GM18526 (cell line): Measurements from ENCODE around the gene TMPRSS5.

Source experiments
- POLR2A ChIP-seq: IDR thresholded peaks from 3 replicates; pipeline ENCODE4 v1.6.1; 2011; ENCODE audit not compliant: insufficient read length; ENCODE audit errors: extremely low read depth

The TMPRSS5 gene

DNA sequence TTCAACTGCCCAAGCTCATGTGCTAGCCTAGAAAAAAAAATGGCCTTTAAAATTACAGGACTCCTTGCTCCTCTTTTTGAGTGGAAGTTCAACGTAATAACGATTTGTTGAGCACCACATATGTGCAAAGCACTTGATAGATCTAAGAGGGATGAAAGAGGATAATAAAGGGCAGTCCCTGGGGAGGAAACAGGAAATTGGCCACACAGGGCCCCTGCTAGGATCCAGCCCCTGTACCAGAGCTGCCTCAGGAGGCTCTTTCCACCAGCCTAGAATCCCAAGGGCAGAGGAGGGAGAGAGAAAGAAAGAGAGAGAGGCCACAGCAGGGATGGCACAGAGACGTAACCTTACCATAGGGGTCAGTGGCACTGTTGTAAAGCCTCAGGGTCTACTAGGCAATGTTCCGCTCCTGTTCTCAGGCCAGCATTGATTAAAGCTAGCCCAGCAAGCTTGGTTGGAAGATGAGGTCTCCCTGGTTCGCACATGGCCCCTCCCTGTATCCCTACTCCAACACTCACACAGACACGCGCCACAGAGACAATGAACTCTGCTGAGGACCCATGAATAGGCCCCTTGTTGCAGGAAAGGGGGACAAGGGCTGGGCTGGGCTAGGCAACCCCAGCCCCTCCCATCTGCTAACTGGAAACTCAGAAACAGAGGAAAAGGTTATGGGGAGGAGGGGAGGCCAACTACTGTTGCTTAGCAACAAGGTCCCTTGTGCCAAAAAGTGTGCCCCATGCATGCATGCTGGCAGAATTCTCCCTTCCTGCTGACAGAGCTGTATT lies at the start of gene TMPRSS5:
Gene TMPRSS5 (minus strand): TSS at position 438 of the 785 bp plus-strand sequence. CDS start 84 bp downstream, at position 354.
- no peak for TF ChIP-seq POLR2A

DNA sequence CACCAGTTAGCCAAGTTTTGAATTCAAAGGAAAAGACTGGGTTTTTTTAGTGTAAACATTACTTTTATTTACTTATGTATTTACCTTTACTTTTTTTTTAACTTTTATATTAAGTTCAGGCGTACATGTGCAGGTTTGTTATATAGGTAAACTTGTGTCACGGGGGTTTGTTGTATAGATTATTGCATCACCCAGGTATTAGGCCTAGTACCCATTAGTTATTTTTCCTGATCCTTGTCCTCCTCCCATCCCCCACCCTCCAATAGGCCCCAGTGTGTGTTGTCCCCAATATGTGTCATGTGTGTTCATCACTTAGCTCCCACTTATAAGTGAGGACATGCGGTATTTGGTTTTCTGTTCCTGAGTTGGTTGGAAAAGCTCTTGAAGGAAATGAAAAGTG lies 46.8 kb upstream of the TMPRSS5 start:
- TF ChIP-seq POLR2A, result no peak

DNA sequence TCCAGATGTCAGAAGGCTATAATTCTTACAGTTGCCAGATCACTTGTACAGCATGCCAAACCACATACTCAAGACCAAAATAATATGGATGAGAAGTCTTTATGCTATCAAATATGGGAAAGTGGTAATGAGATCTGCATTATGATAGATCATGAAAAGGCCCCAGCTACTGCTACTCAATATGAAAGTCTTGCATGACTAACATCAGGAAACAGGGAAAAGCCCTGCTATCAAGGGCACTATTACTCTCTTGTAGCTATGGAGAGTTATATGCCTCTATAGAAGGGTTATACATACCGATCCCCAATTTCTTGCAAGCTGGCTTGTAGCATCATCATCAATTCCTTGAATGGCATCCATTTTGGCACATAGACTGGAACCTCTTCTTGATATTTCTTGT lies 30.2 kb upstream of the TMPRSS5 start:
- no peak for TF ChIP-seq POLR2A

DNA sequence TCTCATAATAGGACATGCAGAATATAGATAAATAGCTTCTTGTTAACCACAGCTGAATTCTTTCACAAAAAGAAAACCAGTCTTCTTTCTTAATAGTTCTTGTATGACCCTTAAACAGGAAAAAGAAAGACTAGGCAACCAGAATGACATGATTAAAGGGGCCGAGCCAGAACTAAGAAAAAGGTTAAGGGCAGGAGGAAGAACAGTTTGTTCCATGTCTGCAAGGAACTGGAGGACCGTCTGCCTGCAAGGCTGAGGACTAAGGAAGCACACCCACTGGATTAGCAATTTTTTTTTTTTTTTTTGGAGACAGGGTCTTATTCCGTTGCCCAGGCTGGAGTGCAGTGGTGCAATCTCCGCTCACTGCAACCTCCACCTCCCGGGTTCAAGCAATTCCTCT lies 26.0 kb upstream of the TMPRSS5 start:
- no peak for TF ChIP-seq POLR2A

DNA sequence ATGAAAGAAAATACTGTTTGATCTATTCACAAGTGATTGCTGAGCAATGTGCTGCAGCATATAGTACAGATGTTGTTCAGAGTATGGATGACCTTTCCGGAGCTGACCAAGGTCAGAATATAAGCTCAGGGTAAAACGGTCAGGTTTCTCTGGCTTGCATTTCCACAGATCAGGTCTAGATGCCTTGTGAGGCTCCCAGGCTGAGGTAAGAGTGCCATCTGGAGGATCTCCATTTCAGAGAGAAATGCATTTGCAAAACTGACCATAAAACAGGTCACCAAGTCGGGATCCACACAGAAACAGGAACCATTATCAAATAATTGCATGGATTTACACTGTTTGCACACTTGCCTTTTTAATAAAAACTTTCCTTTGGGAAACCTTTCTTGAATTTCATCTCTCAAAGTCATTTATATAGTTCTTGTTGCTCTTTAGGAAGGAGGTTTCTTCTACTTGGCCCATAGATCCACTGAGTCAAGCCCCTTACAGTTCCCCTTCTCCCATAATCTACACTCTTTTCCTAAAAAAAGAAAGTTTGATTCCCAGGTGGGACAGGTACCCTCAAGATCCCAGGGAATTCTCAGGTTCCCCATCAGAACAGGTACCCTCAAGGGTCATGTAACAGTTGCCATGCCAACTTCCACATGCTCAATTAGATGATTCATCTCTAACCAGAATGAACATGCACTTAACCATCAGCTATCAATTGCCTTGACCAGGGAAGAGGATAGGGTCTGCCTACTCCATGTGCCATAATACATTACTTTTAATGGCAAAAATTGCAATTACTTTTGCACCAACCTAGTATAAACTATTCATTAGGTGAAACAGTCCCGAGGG lies 25.0 kb upstream of the TMPRSS5 start:
- no peak for TF ChIP-seq POLR2A

DNA sequence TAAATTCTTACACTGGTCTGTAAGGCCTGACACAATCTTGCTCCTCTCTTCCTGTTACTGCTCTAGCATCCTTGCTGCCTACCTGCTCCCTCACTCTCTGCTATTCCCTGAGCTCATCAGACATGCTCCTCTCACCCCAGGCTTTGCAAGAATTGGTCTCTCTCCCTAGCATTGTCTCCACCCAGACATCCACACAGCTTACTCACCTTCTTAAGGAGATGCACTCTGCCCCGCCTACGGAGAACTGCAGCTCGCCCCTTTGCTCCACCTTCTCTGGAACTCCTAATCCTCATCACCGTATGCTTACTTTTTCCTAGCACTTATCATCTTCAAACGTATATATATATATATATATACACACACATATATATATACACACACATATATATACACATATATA lies 23.3 kb upstream of the TMPRSS5 start:
- no peak for TF ChIP-seq POLR2A

DNA sequence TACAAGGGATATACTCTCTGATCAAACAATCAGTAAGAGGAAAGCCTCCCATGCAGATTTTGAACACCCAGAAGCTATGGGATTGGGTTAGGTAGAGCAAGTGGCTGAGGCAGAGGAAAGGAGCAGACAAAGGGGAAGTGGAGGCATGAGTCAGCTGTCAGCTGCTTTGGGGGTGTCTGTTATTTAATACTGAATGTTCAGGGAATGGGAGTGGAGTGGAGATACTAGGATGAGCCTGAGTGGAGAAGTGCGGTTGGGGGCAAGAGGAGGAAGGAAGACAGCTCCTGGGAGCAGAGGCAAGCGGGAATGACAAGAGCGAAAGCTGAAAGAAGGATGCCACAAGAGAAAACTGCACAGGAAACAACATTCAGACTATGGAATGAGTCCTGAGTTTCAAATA lies 22.7 kb upstream of the TMPRSS5 start:
- no peak for TF ChIP-seq POLR2A

DNA sequence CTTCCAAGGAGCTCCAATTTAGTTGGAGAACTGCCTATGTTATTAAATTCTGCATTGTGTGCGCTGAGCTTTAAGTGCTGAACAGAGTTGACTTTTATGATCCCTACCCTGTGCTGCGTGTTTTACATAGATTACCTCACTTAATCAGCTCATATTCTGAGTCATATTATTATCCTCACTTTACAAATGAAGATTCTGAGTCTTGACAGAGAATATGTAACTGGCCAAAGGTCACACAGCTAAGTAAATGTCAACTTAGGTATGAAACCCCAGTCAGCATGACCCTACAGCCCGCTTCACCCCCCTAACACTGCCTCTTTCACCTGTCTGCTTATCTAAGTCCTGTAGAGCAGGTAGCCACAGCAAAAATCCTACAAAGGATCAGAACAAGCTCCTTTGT lies 19.8 kb upstream of the TMPRSS5 start:
- TF ChIP-seq POLR2A, result no peak

DNA sequence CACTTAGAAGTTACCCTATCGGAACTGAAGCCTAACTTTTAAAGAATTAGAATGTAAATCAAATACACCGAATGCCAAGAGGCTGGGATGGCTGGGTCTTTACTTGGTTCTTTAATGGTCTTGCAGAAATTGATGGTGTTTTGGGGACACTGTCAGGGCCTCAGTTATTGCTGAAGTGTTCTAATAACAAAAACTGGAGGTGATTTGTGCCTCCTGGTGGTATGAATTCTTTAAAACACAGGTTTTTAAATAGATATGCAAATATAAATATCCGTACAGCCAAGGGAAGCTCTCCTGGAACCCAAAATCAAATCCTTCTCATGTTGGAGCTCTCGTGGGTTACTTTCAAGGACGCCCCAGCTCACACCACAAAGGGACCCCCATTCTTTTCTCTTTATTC lies 19.3 kb upstream of the TMPRSS5 start:
- no peak for TF ChIP-seq POLR2A

DNA sequence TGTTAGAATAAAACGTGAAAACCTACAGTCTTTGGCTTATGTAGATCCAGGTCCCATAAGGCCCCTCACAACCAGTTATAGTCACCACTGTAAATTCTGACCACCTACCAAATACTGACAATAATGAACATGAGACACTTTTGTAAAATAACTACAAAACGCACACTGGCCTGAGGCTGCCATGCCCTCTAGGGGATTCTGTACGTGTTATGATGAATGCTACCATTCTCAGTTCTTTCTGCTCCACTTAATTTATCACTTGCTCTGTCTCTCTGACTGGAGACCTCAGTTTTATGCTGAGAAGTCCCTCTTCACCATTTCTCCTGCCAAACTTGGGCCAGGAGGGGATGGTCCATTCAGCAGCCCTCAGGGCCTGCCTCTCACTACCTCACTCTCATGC lies 18.7 kb upstream of the TMPRSS5 start:
- TF ChIP-seq POLR2A, result no peak

DNA sequence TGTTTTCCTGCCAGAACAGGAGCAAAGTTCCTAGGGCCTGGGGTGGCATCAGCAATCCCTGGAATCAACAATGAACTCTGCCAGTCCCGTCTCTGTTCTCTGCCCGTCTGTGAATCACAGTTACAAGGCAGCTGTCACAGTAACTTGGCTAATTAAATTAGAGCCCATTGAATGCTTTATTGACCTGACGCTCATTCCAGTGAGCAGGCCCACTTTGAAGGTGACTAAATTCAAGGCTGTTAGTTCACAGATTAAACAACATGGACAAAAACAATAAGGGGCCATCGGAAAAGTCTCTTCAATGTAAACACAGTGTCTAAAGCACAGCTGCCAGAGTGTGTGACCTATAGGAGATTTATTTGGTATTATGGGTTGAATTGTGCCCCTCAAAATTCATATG lies 17.7 kb upstream of the TMPRSS5 start:
- TF ChIP-seq POLR2A, result no peak

DNA sequence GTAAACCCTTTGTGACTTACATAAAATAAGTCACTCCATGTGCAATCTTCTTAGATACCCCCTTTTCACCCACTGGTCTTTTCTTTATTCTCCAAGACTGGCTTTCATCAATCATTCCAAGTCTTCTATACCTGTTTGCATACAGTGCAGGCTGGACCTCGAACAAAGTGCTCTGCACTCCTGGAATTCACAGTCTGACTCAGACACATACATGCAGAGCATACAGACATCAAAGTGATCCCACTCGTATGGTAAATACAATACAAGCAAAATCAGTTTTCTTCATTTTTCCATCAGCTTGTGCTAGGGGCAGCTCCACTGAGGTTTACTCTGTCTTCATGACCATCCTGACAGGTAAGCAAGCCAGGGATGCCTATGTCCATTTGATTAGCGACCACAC lies 16.8 kb upstream of the TMPRSS5 start:
- TF ChIP-seq POLR2A, result no peak

DNA sequence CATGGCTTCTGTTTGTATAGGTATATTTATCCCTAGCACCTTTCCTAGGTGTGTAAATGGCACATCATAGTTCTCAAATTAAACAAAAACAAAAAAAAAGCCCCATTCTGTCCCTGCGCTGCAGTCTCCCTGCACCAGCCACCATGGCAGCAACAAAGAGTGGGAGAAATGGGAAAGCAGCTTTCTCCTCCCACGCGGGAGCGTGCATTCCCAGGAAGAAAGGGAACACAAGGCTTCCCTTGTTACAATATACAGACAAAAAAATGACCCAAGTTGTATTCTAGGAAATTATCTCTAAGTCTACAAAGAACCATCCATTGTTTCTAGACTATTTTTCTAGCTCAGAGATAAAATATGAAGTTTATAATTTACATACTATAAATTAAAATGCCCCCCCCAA lies 16.1 kb upstream of the TMPRSS5 start:
- TF ChIP-seq POLR2A, result no peak

DNA sequence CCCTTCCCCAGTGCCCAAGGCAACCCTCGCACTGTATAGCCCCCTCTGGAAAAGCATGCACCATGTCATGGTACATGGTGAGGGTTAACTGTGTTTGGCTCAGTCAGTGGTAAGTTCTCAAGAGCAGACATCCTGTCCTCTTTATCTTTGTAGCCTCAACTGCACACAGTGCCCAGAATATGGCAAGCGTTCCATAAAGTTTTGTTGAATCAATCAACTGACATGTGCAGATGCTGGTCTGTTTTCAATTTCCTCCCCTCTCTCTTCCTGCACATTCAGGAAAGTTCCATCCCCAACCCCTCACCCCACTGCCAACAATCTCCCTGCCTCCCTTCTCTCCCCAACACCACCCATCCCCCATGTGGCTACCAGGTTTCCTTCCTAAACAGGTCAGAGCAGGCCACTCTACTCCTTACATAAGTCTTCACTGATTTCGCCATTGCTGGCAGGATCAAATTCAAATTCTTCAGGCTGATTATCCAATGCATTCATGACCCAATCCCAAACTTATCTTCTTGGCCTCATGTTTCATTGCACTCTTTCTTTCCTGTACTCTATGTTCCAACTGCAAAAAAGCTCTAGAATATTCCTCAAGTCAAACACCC lies 15.5 kb upstream of the TMPRSS5 start:
- no peak for TF ChIP-seq POLR2A

DNA sequence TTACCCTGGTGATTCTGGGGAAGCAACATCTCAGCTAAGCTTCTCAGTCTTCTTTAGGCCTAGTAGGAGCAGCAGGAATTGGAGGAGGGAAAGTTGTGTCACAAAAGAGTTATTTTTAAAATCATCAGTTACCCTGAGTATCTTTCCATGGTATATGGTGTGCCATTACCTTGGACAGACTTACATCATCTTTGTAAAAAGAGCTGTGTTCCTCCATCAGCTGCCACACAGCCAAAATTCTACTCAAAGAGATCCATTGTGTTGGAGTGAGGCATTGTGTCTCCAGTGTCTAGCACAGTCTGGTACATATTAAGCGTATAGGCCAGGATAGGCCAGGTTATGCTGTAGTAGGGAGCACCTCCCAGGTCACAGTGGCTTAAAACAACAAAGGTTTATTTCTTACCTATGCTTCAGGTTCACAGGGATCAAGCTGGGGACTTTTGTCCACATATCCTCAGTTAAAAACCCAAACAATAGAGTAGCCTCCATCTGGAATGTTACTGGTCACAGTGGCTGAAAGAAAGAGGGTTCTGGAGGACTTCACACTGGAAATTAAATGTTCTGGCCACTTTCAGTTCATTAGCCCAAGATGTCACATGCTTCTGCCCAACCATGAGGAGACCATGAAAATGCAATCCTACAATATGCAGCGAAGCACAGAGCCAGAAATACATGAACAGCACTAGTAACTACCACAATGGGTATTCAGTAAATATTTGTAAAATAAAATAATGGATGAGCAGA lies 9.9 kb upstream of the TMPRSS5 start:
- no peak for TF ChIP-seq POLR2A

DNA sequence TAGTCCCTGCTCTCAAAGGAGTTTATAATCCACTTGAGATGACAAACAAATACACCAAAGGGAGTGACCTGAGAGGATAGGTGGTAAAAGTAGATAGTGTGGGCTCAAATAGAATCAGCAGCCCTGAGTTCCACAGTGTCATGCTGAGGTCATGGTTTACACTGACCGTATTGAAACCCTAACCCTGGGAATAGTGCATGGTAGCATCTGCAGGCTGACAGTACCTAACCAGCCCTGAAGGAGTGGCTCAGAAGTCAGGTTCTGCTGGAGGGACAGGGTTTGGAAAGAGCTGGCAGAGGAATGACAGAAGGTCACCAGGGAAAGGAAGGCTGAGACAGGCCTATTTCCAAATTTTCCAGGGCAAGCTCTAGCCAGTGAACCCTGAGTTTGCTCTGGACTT lies 9.2 kb upstream of the TMPRSS5 start:
- TF ChIP-seq POLR2A, result no peak

DNA sequence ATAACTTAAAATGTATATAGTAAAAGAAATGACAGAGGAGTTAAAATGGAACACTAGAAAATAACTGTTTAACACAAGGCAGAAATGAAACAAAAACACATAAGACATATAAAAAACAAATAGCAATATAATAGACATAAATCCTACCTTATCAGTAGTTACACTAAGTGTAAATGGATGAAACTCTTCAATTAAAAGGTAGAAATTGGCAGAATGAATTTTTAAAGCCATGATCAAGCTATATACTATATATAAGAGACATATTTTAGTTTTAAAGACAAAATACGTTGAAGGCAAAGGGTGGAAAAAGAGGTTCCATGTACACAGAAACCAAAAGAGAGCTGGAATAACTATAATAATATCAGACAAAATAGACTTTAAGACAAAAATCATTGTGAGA lies 4.9 kb upstream of the TMPRSS5 start:
- TF ChIP-seq POLR2A, result no peak
